ENCODE data around the gene RAB11FIP4. TPM values are rescaled to one million over a fixed set of nuclear protein-coding genes. Genes with fewer than 3 reads are reported as not detected.

The RAB11FIP4 gene
- total and polyA plus RNA-seq, 2 donors (not counting 1 experiment from before 2014, with no cell fraction given), result 17.0 to 70.5 TPM

GRCh38 chr17:31479062-31479408 lies 87.6 kb downstream of the RAB11FIP4 start:
- Histone ChIP-seq H3K9ac (ENCODE audit: low read length) (no peak overlapping the region), H3K9me3 (ENCODE audit: control extremely low read depth in 1 of 3, control insufficient read depth in 2 of 3, insufficient read depth in 1 of 3, low read length in 2 of 3) (no peaks in the 10 kb centered on the region), H4K20me1 (ENCODE audit: control insufficient read depth, insufficient read depth, low read length, poor library complexity, severe bottlenecking) (no peaks in the 10 kb centered on the region), H3K27me3 (replicated peaks in 1 of 4; ENCODE audit: control extremely low read depth in 1 of 4, control insufficient read depth in 3 of 4, insufficient read depth in 4 of 4, low read length in 3 of 4) (no peaks in the 10 kb centered on the region), H3K4me3 (ENCODE audit: control extremely low read depth in 1 of 5, extremely low read depth in 1 of 5, insufficient read depth in 1 of 5, low read depth in 2 of 5, low read length in 4 of 5) (no peak overlapping the region), H3K27ac (ENCODE audit: low read length in 2 of 2) (no peak overlapping the region), H3K4me1 (ENCODE audit: control insufficient read depth in 2 of 2, insufficient read depth in 2 of 2, low read length in 2 of 2) (no peaks in the 10 kb centered on the region), H3K36me3 (replicated peaks in 1 of 2; ENCODE audit: control extremely low read depth in 1 of 2, control insufficient read depth in 1 of 2, extremely low read depth in 1 of 2, insufficient read depth in 2 of 2, low read length in 1 of 2) (no peaks in the 10 kb centered on the region), H2AFZ (ENCODE audit: insufficient read depth, low read depth, low read length, poor library complexity, severe bottlenecking) (no peak overlapping the region), H3K79me2 (ENCODE audit: control insufficient read depth, insufficient read depth, low read length) (no peaks in the 10 kb centered on the region), H3K4me2 (replicated peaks; ENCODE audit: low read depth, low read length, poor library complexity, severe bottlenecking) (no peak overlapping the region)
- ChIA-PET POLR2A (no interaction called here), CTCF (interaction anchor here (0.6 to 1.1 kb wide), 5 partner anchors 16 to 363 kb away, joined by 3 read pairs; no protein-coding TSS in a partner anchor)
- no peaks in the 10 kb centered on the region for H3K9me3 Mint-ChIP-seq (ENCODE audit: insufficient read depth)
- no peak for TF ChIP-seq CTCF (IDR thresholded peaks at IDR 0.05)
- no peak for TF ChIP-seq EZH2 (IDR thresholded peaks at IDR 0.05; ENCODE audit: borderline replicate concordance, insufficient read depth, low read depth, low read length, poor library complexity, severe bottlenecking)
- no CpG with 5 or more reads among the region's 1 CpG for WGBS (ENCODE audit: insufficient coverage)
- H3K27ac Mint-ChIP-seq, result no peak overlapping the region
- intact Hi-C loops (cut with micrococcal nuclease), result loop anchor here (5.0 kb wide), 1 partner anchor 37 kb away; no protein-coding TSS in a partner anchor
- DNase-seq (no peak), ATAC-seq (ENCODE audit: low read depth) (no peak)
- no peak overlapping the region for H3K4me3 Mint-ChIP-seq
- no peaks in the 10 kb centered on the region for H3K27me3 Mint-ChIP-seq
- no peaks in the 10 kb centered on the region for H3K4me1 Mint-ChIP-seq

- Histone ChIP-seq H3K9me3 (ENCODE audit: control extremely low read depth in 1 of 3, control insufficient read depth in 2 of 3, insufficient read depth in 1 of 3, low read length in 2 of 3) (no peaks in the 10 kb centered on the region), H3K4me2 (replicated peaks; ENCODE audit: low read depth, low read length, poor library complexity, severe bottlenecking) (no peak overlapping the region), H3K27ac (ENCODE audit: low read length in 2 of 2) (no peak overlapping the region), H2AFZ (ENCODE audit: insufficient read depth, low read depth, low read length, poor library complexity, severe bottlenecking) (no peak overlapping the region), H3K79me2 (ENCODE audit: control insufficient read depth, insufficient read depth, low read length) (no peaks in the 10 kb centered on the region), H3K4me1 (ENCODE audit: control insufficient read depth in 2 of 2, insufficient read depth in 2 of 2, low read length in 2 of 2) (no peaks in the 10 kb centered on the region), H4K20me1 (ENCODE audit: control insufficient read depth, insufficient read depth, low read length, poor library complexity, severe bottlenecking) (no peaks in the 10 kb centered on the region), H3K4me3 (ENCODE audit: control extremely low read depth in 1 of 5, extremely low read depth in 1 of 5, insufficient read depth in 1 of 5, low read depth in 2 of 5, low read length in 4 of 5) (no peak overlapping the region), H3K36me3 (replicated peaks in 1 of 2; ENCODE audit: control extremely low read depth in 1 of 2, control insufficient read depth in 1 of 2, extremely low read depth in 1 of 2, insufficient read depth in 2 of 2, low read length in 1 of 2) (no peaks in the 10 kb centered on the region), H3K27me3 (replicated peaks in 1 of 4; ENCODE audit: control extremely low read depth in 1 of 4, control insufficient read depth in 3 of 4, insufficient read depth in 4 of 4, low read length in 3 of 4) (no peaks in the 10 kb centered on the region), H3K9ac (ENCODE audit: low read length) (no peak overlapping the region)
- WGBS (ENCODE audit: insufficient coverage), result no CpG with 5 or more reads among the region's 2 CpGs
- no peak for TF ChIP-seq CTCF (IDR thresholded peaks at IDR 0.05)
- no peak for TF ChIP-seq EZH2 (IDR thresholded peaks at IDR 0.05; ENCODE audit: borderline replicate concordance, insufficient read depth, low read depth, low read length, poor library complexity, severe bottlenecking)
- Mint-ChIP-seq H3K27me3 (no peaks in the 10 kb centered on the region), H3K4me1 (no peaks in the 10 kb centered on the region), H3K9me3 (ENCODE audit: insufficient read depth) (no peaks in the 10 kb centered on the region), H3K27ac (no peak overlapping the region), H3K4me3 (no peak overlapping the region)
- ChIA-PET POLR2A (no interaction called here), CTCF (interaction anchor here (0.6 to 1.1 kb wide), 4 partner anchors 15 to 363 kb away, joined by 3 read pairs; no protein-coding TSS in a partner anchor)
- ATAC-seq (ENCODE audit: low read depth), result no peak
- intact Hi-C loops (cut with micrococcal nuclease), result loop anchor here (5.0 kb wide), 1 partner anchor 37 kb away; no protein-coding TSS in a partner anchor
- DNase-seq, result no peak
Measured at GRCh38 chr17:31479524-31479923, 88.0 kb downstream of the RAB11FIP4 start.
